HT-29 (cell line): ENCODE results near the gene LIMS1. TPM values are rescaled to one million over a fixed set of nuclear protein-coding genes. Genes with fewer than 3 reads are reported as not detected.
"Not testable (repeated sequence)": the region's sequence is repeated elsewhere in the genome, so short reads cannot be mapped to it uniquely, and the experiment has no call there.

Source experiments
- DNase-seq: peaks from one replicate; pipeline ENCODE4 v3.0.0-alpha.2; 2015; ENCODE audit warnings: low spot score
- total RNA-seq: library from RNA; depleted of rRNA; stranded (reverse); fragments of >200 nt; shearing (Covaris generic); gene quantifications from 2 replicates; pipeline ENCODE4 v1.2.3, GENCODE V29; 2014

LIMS1 gene
- total RNA-seq, 1 experiment from 2014 or later = 28.5 TPM

- not testable (repeated sequence) for DNase-seq
These were observed 127.9 kb downstream of the LIMS1 start for GRCh38 chr2:108662207-108662612.

- DNase-seq = not testable (repeated sequence)
These were observed 129.1 kb downstream of the LIMS1 start for GRCh38 chr2:108663346-108663745.

- DNase-seq = not testable (repeated sequence)
These were observed 129.8 kb downstream of the LIMS1 start for GRCh38 chr2:108664089-108664488.

DNA sequence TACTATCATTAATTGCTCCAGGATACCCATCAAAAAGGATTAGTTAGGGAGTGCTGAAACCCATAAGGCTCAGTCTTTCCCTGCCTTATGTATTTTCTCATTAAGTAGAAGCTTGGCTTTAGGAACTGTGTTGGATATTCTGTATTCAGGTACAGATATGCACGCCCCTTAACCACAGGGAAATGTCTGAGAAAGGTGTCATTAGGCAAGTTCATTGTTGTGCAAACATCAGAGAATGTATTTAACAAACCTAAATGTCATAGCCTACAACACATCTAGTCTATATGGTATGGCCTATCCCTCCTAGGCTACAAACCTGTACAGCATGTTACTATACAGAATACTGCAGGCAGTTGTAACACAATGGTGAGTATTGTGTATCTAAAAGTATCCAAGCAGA lies 130.7 kb downstream of the LIMS1 start:
- DNase-seq = not testable (repeated sequence)

DNA sequence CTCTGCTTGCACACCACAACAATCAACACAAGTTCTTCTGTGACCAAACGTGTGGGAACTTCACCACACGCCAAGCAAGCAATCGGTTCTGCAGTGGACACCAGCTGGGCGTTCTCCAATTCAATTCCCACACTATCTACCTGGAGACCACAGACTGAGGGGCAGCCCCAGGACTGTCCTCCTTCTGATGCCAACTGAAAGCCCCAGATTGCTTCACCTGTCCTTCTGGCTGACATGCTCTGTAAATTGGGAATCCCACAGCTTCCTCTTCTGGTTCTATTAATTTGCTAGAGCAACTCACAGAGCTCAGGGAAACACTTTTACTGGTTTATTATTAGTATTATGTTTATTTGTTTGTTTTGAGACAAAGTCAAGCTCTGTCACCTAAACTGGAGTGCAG lies 131.7 kb downstream of the LIMS1 start:
- not testable (repeated sequence) for DNase-seq

DNA sequence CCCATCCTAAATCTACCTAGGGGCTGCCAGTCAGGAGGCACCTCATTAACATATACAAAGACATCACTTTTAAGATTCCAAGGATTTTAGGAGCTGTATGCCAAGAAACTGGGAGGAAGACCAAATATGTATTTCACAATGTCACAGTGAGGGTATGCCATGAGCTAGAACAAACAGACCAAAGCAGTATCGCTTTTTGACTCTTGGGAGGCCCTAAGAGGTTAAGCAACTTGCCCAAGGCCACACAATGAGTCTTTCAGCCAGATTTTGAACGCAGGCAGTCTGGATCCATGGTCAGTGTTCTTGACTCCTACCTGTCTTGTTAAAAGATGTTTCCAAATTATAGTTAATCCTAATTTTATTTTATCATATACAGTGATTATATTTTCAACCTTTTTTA lies 132.9 kb downstream of the LIMS1 start:
- DNase-seq = not testable (repeated sequence)

DNA sequence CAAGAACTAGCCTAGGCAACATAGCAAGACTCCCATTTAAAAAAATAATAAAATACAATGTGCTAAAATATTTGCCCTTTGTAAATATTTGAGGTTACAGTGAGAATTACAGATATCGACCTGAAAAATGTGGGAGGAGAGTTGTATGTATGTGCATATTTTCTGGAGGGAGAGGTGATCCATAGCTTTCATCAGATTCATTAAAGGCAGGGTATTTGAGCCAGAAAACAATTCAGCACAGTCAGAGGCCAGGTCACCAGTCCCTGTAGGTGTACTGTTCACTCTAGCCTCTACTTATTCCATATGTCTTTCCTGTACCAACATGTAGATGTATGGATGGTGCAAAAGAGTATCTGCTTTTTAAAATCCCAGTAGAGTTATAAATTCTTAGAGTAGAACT lies 136.0 kb downstream of the LIMS1 start:
- DNase-seq = not testable (repeated sequence)

DNA sequence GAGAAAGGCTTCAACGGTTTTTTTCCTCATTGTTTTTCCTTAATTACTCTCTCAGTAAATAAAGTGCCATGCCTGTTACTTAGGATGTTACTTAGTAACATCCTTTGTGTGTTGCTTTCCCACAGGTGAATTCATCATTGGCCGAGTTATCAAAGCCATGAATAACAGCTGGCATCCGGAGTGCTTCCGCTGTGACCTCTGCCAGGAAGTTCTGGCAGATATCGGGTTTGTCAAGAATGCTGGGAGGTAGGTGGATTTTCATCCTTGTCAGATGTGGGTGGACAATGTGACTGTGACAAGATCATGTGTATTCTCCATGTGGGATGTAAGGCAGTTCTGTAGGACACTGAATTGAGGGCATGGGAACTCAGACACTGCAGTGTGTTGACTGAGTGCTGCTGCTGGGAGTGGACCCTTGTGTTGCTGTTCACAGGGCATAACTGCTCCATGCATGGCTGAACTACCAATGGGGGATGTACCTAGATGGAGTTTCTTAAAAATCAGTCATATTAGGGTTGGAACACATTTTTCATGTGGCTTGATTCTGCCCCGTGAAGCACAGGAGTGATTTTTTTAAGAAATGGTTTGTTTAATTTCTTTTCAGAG lies 138.0 kb downstream of the LIMS1 start:
- DNase-seq = not testable (repeated sequence)

GRCh38 chr2:108676522-108676921 lies 142.3 kb downstream of the LIMS1 start:
- DNase-seq = not testable (repeated sequence)

- DNase-seq = not testable (repeated sequence)
These were observed 143.0 kb downstream of the LIMS1 start for GRCh38 chr2:108677239-108677744.

DNA sequence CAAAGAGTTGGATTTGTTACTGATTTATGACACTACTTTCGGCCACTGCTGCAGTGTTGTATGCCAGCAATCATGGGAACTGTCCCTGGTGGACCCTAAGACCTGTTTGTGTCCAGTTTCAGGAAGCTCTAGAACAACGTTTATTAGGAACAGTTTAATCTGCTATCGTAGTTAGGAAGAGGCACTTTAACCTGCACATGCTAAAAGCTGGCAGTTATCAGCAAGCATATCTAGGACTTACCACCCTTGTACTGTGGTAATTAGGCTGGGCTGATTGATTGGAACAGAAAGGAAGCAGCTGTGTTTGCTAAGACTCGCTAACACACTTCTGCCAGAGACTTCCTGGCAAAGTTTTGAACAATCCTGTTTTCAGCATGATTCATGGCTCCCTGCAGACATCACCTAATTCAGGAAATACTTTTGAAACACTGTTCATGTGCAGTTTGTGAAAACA lies 144.0 kb downstream of the LIMS1 start:
- DNase-seq = peak; percentile 50

- DNase-seq = not testable (repeated sequence)
These were observed 146.5 kb downstream of the LIMS1 start for GRCh38 chr2:108680805-108681204.

GRCh38 chr2:108688818-108689756 lies 154.8 kb downstream of the LIMS1 start:
- DNase-seq = not testable (repeated sequence)

DNA sequence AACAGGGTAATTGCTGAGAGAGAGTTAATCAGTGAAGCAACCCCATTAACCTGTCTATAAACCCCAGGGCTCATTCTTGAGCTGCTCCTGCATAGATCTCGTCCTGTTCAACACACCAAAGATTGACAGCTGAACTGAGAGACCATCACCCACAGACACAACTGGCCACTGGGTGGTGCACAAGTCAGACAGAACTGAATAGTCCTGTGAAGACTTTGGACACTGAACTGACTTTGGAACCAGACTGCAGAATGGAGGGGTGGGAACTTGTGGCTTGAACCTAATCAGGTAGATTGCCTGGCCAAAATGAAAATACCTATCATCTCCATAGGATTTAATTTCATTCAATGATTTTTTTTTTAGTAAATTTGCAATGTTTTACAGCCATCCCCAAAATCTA lies 155.7 kb downstream of the LIMS1 start:
- DNase-seq = not testable (repeated sequence)

GRCh38 chr2:108691447-108691846 lies 157.2 kb downstream of the LIMS1 start:
- no peak for DNase-seq

- DNase-seq = peak; percentile 41
These were observed 166.9 kb downstream of the LIMS1 start for GRCh38 chr2:108701208-108701607.

GRCh38 chr2:108701806-108702205 lies 167.5 kb downstream of the LIMS1 start:
- no peak for DNase-seq

DNA sequence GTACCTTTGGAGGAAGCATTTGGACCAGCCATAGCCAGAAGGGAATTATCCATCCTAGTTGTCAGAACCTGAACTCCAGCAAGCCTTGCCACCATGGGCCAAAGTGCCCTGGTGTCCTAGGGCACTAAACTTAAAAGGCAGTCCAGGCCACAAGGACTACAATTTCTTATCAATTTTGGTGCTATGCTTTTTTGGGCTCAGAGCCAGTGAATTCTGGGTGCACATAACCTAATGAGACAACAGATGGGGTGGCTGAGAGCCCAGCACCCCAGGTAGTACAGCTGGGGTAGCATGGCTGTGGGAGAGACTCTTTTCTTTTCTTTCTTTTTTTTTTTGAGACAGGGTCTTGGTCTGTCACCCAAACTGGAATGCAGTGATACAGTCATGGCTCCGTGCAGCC lies 170.6 kb downstream of the LIMS1 start:
- DNase-seq = no peak

- no peak for DNase-seq
These were observed 173.0 kb downstream of the LIMS1 start for GRCh38 chr2:108707300-108707699.

DNA sequence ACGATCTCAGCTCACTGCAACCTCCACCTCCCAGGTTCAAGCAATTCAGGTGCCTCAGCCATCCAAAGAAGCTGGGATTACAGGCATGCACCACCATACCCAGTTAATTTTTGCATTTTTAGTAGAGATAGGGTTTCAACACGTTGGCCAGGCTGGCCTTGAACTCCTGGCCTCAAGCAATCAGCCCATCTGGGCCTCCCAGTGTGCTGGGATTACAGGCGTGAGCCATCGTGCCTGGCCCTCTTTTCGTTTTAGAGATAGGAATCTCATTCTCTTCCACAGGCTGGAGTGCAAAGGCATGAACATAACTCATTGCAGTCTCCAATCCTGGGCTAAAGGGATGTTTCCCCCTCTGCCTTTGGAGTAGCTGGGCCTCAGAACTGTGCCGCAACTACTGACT lies 182.7 kb downstream of the LIMS1 start:
- DNase-seq = not testable (repeated sequence)

- peak; percentile 94 for DNase-seq
These were observed 185.1 kb downstream of the LIMS1 start, which contains the start of gene RANBP2 for GRCh38 chr2:108719149-108720044. Gene RANBP2, plus strand, starts transcription at chr2:108719482. Its CDS starts 125 bp downstream, at chr2:108719607.
